Kidney (tissue), 14 donors: ENCODE results near the gene SLCO4A1. TPM values are rescaled to one million over a fixed set of nuclear protein-coding genes. Genes with fewer than 3 reads are reported as not detected.

Experiments
- DNase-seq, 5 donors: peaks; one replicate each; pipeline ENCODE4 v3.0.0-alpha.2; 2013 to 2020
- FAIRE-seq: peaks from 2 replicates; lab custom pipeline; 2012; peaks lifted over from hg19 to GRCh38; lab: Jason Lieb, UNC
- H3K27ac ChIP-seq, 2 donors: one replicate each; pipeline ENCODE4 v1.7.0; 2013; ENCODE audit warnings: low read depth in 2 of 2, low read length in 2 of 2, inconsistent platforms in 1 of 2
- H3K27me3 ChIP-seq: one replicate; pipeline ENCODE4 v1.7.1; 2013; ENCODE audit warnings: low read length, inconsistent platforms; ENCODE audit not compliant: control insufficient read depth, insufficient read depth
- H3K36me3 ChIP-seq, 3 donors: one replicate each; pipeline versions ENCODE4 v1.7.0 to v1.7.1; 2013; ENCODE audit warnings: low read length in 3 of 3, control low read depth in 1 of 3, inconsistent platforms in 1 of 3; ENCODE audit not compliant: insufficient read depth in 3 of 3, control insufficient read depth in 2 of 3
- H3K4me1 ChIP-seq, 3 donors: one replicate each; pipeline versions ENCODE4 v1.7.0 to v1.7.1; 2013; ENCODE audit warnings: low read length in 3 of 3, inconsistent platforms in 1 of 3, low read depth in 1 of 3; ENCODE audit not compliant: control insufficient read depth in 2 of 3, insufficient read depth in 2 of 3
- H3K4me3 ChIP-seq, 3 donors: one replicate each; pipeline versions ENCODE4 v1.7.0 to v1.8.1; 2013; ENCODE audit warnings: low read length in 3 of 3, control low read depth in 1 of 3, inconsistent platforms in 1 of 3
- H3K9ac ChIP-seq, 3 donors: one replicate each; pipeline versions ENCODE4 v1.7.0 to v1.7.1; 2013; ENCODE audit warnings: low read length in 3 of 3, control low read depth in 1 of 3, inconsistent platforms in 1 of 3
- H3K9me3 ChIP-seq, 3 donors: one replicate each; pipeline versions ENCODE4 v1.7.0 to v1.7.1; 2013; ENCODE audit warnings: low read length in 3 of 3, control low read depth in 1 of 3, inconsistent platforms in 1 of 3; ENCODE audit not compliant: control insufficient read depth in 2 of 3, insufficient read depth in 1 of 3
- intact Hi-C: fragments of 100-400 bp; cut with DNase I; formaldehyde crosslinking; loops from one replicate; pipeline ENCODE4 v1.11.1; 2022
- polyA plus RNA-seq: library from polyadenylated mRNA; stranded (reverse); fragments of 350-450 nt; fragmentation: Illumina TruSeq; extraction: RNeasy Lipid Tissue Mini Kit (QIAGEN cat#74804); gene quantifications from one replicate; pipeline ENCODE4 v1.2.3, GENCODE V29; 2014; ENCODE audit warnings: low read depth, low replicate concordance; ENCODE audit not compliant: insufficient read depth
- total RNA-seq: library from RNA; stranded (reverse); fragmentation: NEBNext Ultra II Directional; extraction: Animal tissue kit (Norgen Biotek cat#: 25700); gene quantifications from one replicate; pipeline ENCODE4 v1.2.1, GENCODE V29; 2021
- TF ChIP-seq, protein P1 (sequence below): IDR thresholded peaks from 3 replicates; pipeline ENCODE4 v1.5.1; 2012; ENCODE audit warnings: mild to moderate bottlenecking, moderate library complexity, borderline replicate concordance; ENCODE audit not compliant: insufficient read depth; ENCODE audit errors: extremely low read depth
- donor health status: control.
- donor health status: control.
- donor health status: control.
- donor health status: control.
- donor health status: control.
- donor health status: DM: yes; HTN: yes; CAD: no.
- donor health status: Normal renal cell carcinoma (clear cell type).

Gene SLCO4A1
- total and polyA plus RNA-seq, 2 donors from 2014 or later: 12.4 to 80.3 TPM

GRCh38 chr20:62597416-62598115 lies 44.7 kb upstream of the SLCO4A1 start:
- Histone ChIP-seq H3K27me3 (no peaks in the 10 kb centered on the region), H3K36me3 (no peaks in the 10 kb centered on the region), H3K4me1 (peaks cover 0 to 3% (median 0%) of the 10 kb centered on the region in 3 donors), H3K9me3 (no peaks in the 10 kb centered on the region), H3K27ac (no peak overlapping the region), H3K9ac (no peak overlapping the region), H3K4me3 (no peak overlapping the region)
- intact Hi-C loops: no loop called here
- no peak for FAIRE-seq
- peak in 1 of 5 donors; percentile 63 for DNase-seq
- TF ChIP-seq, protein P1, sequence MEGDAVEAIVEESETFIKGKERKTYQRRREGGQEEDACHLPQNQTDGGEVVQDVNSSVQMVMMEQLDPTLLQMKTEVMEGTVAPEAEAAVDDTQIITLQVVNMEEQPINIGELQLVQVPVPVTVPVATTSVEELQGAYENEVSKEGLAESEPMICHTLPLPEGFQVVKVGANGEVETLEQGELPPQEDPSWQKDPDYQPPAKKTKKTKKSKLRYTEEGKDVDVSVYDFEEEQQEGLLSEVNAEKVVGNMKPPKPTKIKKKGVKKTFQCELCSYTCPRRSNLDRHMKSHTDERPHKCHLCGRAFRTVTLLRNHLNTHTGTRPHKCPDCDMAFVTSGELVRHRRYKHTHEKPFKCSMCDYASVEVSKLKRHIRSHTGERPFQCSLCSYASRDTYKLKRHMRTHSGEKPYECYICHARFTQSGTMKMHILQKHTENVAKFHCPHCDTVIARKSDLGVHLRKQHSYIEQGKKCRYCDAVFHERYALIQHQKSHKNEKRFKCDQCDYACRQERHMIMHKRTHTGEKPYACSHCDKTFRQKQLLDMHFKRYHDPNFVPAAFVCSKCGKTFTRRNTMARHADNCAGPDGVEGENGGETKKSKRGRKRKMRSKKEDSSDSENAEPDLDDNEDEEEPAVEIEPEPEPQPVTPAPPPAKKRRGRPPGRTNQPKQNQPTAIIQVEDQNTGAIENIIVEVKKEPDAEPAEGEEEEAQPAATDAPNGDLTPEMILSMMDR: no peak

DNA sequence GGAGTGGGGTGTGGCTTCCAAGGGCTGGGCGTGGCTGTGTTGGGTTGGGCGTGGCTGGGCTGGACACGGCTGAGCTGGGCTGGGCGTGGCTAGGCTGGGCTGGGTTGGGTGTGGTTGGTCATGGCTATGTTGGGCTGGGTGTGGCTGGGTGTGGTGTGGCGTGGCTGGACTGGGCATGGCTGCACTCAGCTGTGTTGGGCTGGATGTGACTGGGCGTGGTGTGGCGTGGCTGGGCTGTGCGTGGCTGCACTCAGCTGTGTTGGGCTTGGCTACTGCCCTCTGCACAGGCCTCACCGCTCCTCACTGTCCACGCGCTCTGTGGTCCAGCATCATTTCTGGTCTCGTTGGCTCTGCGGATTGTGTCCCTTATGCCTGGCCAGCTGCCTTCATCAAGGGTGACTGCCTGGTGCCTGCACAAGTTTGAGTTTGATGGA lies 43.5 kb upstream of the SLCO4A1 start:
- Histone ChIP-seq H3K27me3 (no peaks in the 10 kb centered on the region), H3K4me3 (no peak overlapping the region), H3K27ac (no peak overlapping the region), H3K9ac (no peak overlapping the region), H3K9me3 (no peaks in the 10 kb centered on the region), H3K36me3 (no peaks in the 10 kb centered on the region), H3K4me1 (peaks cover 0 to 10% (median 0%) of the 10 kb centered on the region in 3 donors)
- TF ChIP-seq, protein P1: no peak
- DNase-seq (peak in 1 of 5 donors; percentile 85), FAIRE-seq (no peak)
- intact Hi-C loops: no loop called here

GRCh38 chr20:62599216-62600110 lies 42.8 kb upstream of the SLCO4A1 start:
- FAIRE-seq: no peak
- Histone ChIP-seq H3K36me3 (no peaks in the 10 kb centered on the region), H3K27ac (no peak overlapping the region), H3K9ac (no peak overlapping the region), H3K9me3 (no peaks in the 10 kb centered on the region), H3K4me3 (no peak overlapping the region), H3K4me1 (peaks cover 0 to 15% (median 0%) of the 10 kb centered on the region in 3 donors), H3K27me3 (no peaks in the 10 kb centered on the region)
- intact Hi-C loops: no loop called here
- DNase-seq: peak in 1 of 5 donors; percentile 61
- TF ChIP-seq, protein P1: no peak
